ENCODE measurements around the gene VSTM2L. TPM values are rescaled to one million over a fixed set of nuclear protein-coding genes. Genes with fewer than 3 reads are reported as not detected.

Gene VSTM2L
- total and polyA plus RNA-seq, 2 donors (not counting 1 experiment from before 2014, with no cell fraction given): 0.66 to 1.7 TPM

DNA sequence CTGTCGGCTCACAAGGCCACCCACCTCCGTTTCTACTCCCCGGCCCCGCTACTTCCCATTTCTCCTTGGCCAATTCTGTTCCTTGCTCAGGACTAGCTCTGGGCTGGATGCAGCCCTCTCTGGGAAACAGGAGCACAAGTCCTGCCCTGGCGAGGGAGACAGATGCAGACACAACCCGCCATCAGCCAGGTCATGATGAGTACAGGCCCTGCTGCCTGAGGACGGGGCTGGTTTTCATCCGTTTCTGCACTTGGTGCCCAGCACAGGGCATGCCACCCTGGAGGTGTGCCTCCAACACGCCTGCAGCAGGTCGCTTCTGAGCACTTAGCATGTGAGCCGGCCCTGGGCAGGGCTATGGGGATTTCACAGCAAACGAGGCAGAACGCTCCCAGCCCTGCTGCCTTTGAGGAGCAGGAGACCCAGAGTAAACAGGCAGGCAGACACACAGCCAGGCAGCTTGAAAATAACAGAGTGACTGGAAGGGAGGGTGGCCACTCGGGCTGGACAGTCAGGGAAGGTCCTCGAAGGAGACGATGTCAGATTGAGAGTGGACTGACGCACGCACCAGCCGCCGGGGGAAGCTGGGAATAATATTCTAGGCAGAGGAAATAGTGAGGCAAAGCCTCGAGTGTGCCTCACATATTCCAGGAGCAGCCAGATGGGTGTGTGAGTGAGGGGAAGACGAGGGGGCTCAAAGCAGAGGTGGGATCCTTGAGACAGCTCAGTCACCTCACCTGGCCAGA is 21.2 kb upstream of the VSTM2L start:
- no peak overlapping the region for H3K4me3 ChIP-seq (replicated peaks in 1 of 4; ENCODE audit: control extremely low read depth in 1 of 4, insufficient read depth in 1 of 4, low read depth in 3 of 4, low read length in 4 of 4)
- H3K4me2 ChIP-seq (ENCODE audit: extremely low read depth, insufficient read depth, low read length): no peak overlapping the region
- no peak for TF ChIP-seq EZH2 (IDR thresholded peaks at IDR 0.05; ENCODE audit: low read length, missing control alignments)
- TF ChIP-seq, protein P1, sequence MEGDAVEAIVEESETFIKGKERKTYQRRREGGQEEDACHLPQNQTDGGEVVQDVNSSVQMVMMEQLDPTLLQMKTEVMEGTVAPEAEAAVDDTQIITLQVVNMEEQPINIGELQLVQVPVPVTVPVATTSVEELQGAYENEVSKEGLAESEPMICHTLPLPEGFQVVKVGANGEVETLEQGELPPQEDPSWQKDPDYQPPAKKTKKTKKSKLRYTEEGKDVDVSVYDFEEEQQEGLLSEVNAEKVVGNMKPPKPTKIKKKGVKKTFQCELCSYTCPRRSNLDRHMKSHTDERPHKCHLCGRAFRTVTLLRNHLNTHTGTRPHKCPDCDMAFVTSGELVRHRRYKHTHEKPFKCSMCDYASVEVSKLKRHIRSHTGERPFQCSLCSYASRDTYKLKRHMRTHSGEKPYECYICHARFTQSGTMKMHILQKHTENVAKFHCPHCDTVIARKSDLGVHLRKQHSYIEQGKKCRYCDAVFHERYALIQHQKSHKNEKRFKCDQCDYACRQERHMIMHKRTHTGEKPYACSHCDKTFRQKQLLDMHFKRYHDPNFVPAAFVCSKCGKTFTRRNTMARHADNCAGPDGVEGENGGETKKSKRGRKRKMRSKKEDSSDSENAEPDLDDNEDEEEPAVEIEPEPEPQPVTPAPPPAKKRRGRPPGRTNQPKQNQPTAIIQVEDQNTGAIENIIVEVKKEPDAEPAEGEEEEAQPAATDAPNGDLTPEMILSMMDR (conservative IDR thresholded peaks at IDR 0.05 in 1 of 2, IDR thresholded peaks at IDR 0.05 in 1 of 2; ENCODE audit: low read depth in 1 of 2, low read length in 2 of 2): no peak
- H2AFZ ChIP-seq (ENCODE audit: low read length): no peak overlapping the region
- H3K27me3 ChIP-seq (ENCODE audit: control insufficient read depth, insufficient read depth, low read length): peaks cover 6% of the 10 kb centered on the region
- no peaks in the 10 kb centered on the region for H3K79me2 ChIP-seq (ENCODE audit: control insufficient read depth, insufficient read depth, low read length)
- no peaks in the 10 kb centered on the region for H3K36me3 ChIP-seq (ENCODE audit: control insufficient read depth, insufficient read depth, low read length)
- H3K9me3 ChIP-seq (ENCODE audit: control insufficient read depth, insufficient read depth, low read depth, low read length): no peaks in the 10 kb centered on the region
- H3K27ac ChIP-seq (ENCODE audit: insufficient read depth, low read length): no peak overlapping the region
- DNase-seq (ENCODE audit: low read depth in 2 of 2): no peak
- no peaks in the 10 kb centered on the region for H4K20me1 ChIP-seq (ENCODE audit: control insufficient read depth, extremely low read depth, insufficient read depth, low read length)
- H3K4me1 ChIP-seq (ENCODE audit: control insufficient read depth, extremely low read depth, insufficient read depth, low read length): no peaks in the 10 kb centered on the region
- no peak overlapping the region for H3K9ac ChIP-seq (ENCODE audit: insufficient read depth, low read length)

DNA sequence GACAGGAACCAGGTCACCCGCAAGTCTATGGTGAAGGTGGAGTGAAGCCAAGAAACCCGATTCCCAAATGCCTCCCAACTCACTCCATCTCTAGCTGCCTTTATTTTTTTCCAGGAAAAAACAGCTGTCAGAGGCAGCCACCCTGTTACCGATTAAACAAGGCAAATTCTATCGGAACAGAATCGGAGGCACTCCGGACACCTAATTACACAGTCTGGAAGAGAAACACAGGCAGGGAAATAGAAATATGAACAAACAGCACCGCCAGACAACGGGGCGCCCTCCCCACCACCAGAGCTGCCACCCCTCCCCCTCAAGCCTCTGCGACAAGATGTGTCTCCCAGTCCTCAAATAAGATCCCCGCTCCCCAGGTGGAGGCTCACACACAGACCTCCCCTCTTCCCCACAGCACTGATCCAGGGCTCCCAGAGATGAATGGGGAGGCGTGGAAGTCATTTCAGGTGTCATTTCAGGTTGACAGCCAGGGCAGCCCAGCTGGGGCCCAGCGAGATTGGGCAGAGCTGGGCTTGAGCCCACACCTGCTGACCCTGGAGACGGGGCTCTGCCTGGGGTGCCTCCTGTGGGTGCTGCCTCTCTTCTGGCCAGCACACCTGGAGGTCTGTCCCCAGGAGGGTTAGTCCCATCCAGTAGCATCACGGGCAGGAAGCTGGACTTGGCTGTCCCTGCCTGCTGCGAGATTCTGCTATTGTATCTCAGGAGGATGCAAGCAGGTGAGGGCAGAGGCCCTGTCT is 19.8 kb upstream of the VSTM2L start:
- no peaks in the 10 kb centered on the region for H3K79me2 ChIP-seq (ENCODE audit: control insufficient read depth, insufficient read depth, low read length)
- H3K4me2 ChIP-seq (ENCODE audit: extremely low read depth, insufficient read depth, low read length): no peak overlapping the region
- H4K20me1 ChIP-seq (ENCODE audit: control insufficient read depth, extremely low read depth, insufficient read depth, low read length): no peaks in the 10 kb centered on the region
- H3K36me3 ChIP-seq (ENCODE audit: control insufficient read depth, insufficient read depth, low read length): no peaks in the 10 kb centered on the region
- H3K27ac ChIP-seq (ENCODE audit: insufficient read depth, low read length): no peak overlapping the region
- no peak overlapping the region for H3K9ac ChIP-seq (ENCODE audit: insufficient read depth, low read length)
- H3K9me3 ChIP-seq (ENCODE audit: control insufficient read depth, insufficient read depth, low read depth, low read length): no peaks in the 10 kb centered on the region
- no peak for TF ChIP-seq EZH2 (IDR thresholded peaks at IDR 0.05; ENCODE audit: low read length, missing control alignments)
- TF ChIP-seq, protein P1 (conservative IDR thresholded peaks at IDR 0.05 in 1 of 2, IDR thresholded peaks at IDR 0.05 in 1 of 2; ENCODE audit: low read depth in 1 of 2, low read length in 2 of 2): no peak
- H2AFZ ChIP-seq (ENCODE audit: low read length): no peak overlapping the region
- no peaks in the 10 kb centered on the region for H3K4me1 ChIP-seq (ENCODE audit: control insufficient read depth, extremely low read depth, insufficient read depth, low read length)
- H3K27me3 ChIP-seq (ENCODE audit: control insufficient read depth, insufficient read depth, low read length): peaks cover 11% of the 10 kb centered on the region
- no peak overlapping the region for H3K4me3 ChIP-seq (replicated peaks in 1 of 4; ENCODE audit: control extremely low read depth in 1 of 4, insufficient read depth in 1 of 4, low read depth in 3 of 4, low read length in 4 of 4)
- no peak for DNase-seq (ENCODE audit: low read depth in 2 of 2)

DNA sequence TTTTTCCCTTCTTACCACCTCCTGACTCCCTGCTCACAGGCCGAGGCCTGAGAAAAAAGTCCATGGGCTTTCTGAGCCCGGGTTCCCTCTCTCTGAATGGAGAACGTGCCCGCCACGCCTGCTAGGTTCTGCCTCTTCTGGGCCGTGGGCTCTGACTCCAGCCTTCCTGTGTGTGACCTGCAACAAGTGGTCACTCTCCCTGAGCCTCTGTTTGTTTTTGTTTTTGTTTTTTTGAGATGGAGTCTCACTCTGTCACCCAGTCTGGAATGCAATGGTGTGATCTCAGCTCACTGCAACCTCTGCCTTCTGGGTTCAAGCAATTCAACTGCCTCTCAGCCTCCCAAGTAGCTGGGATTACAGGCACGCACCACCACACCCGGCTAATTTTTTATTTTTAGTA is 17.9 kb upstream of the VSTM2L start:
- no peaks in the 10 kb centered on the region for H3K79me2 ChIP-seq (ENCODE audit: control insufficient read depth, insufficient read depth, low read length)
- no peak overlapping the region for H3K9ac ChIP-seq (ENCODE audit: insufficient read depth, low read length)
- no peak overlapping the region for H3K4me3 ChIP-seq (replicated peaks in 1 of 4; ENCODE audit: control extremely low read depth in 1 of 4, insufficient read depth in 1 of 4, low read depth in 3 of 4, low read length in 4 of 4)
- H3K27me3 ChIP-seq (ENCODE audit: control insufficient read depth, insufficient read depth, low read length): peaks cover 11% of the 10 kb centered on the region
- no peaks in the 10 kb centered on the region for H3K4me1 ChIP-seq (ENCODE audit: control insufficient read depth, extremely low read depth, insufficient read depth, low read length)
- no peak overlapping the region for H2AFZ ChIP-seq (ENCODE audit: low read length)
- no peaks in the 10 kb centered on the region for H3K9me3 ChIP-seq (ENCODE audit: control insufficient read depth, insufficient read depth, low read depth, low read length)
- H3K36me3 ChIP-seq (ENCODE audit: control insufficient read depth, insufficient read depth, low read length): no peaks in the 10 kb centered on the region
- DNase-seq (ENCODE audit: low read depth in 2 of 2): no peak
- H3K27ac ChIP-seq (ENCODE audit: insufficient read depth, low read length): no peak overlapping the region
- no peaks in the 10 kb centered on the region for H4K20me1 ChIP-seq (ENCODE audit: control insufficient read depth, extremely low read depth, insufficient read depth, low read length)
- TF ChIP-seq, protein P1 (conservative IDR thresholded peaks at IDR 0.05 in 1 of 2, IDR thresholded peaks at IDR 0.05 in 1 of 2; ENCODE audit: low read depth in 1 of 2, low read length in 2 of 2): no peak
- H3K4me2 ChIP-seq (ENCODE audit: extremely low read depth, insufficient read depth, low read length): no peak overlapping the region

Measured in fibroblast of lung (primary cell).